ENCODE measurements around the gene B4GALT4. TPM values are rescaled to one million over a fixed set of nuclear protein-coding genes. Genes with fewer than 3 reads are reported as not detected.

The B4GALT4 gene
- 10 to 100 TPM; 13.5 to 19.4 TPM for total RNA-seq
- polyA plus RNA-seq (ENCODE audit: insufficient read depth, low read depth, low replicate concordance): 17.7 TPM
- long read RNA-seq, donor 1, partial matches to known transcripts: 0 of 5 reads
- long read RNA-seq, donor 1, other reads (novel, unspliced or antisense): 0 of 5 reads
- long read RNA-seq, donor 2, partial matches to known transcripts: 0 of 1 reads
- long read RNA-seq, donor 2, other reads (novel, unspliced or antisense): 0 of 1 reads

- Histone ChIP-seq H3K4me1 (no peaks in the 10 kb centered on the region), H3K4me3 (peak within 1 kb of the TSS; percentile 90 to 94), H3K9me3 (no peaks in the 10 kb centered on the region), H3K27ac (peak within 1 kb of the TSS; percentile 91 to 95), H3K36me3 (ENCODE audit: low read depth, missing control alignments) (no peaks in the 10 kb centered on the region), H3K27me3 (no peaks in the 10 kb centered on the region)
- WGBS, 2 donors: 2 to 5% methylated on average over 27 to 42 of the region's 70 CpGs
- peak; percentile 91 for DNase-seq
- TF ChIP-seq CTCF (IDR thresholded peaks at IDR 0.05) (no peak), POLR2A (IDR thresholded peaks at IDR 0.05) (no peak)
- intact Hi-C loops (cut with DNase I; ENCODE audit: low total_unique reads): no loop called here
Observed at GRCh38 chr3:119240591-119241434, at the start of gene B4GALT4. TSS of gene B4GALT4 (minus strand) at chr3:119240878. CDS start at chr3:119230099, 10,779 bp downstream.

- WGBS, 2 donors: 90% methylated on average over 2 of the region's 2 CpGs
- intact Hi-C loops (cut with DNase I; ENCODE audit: low total_unique reads): no loop called here
- no peak overlapping the region for H3K27ac ChIP-seq
- DNase-seq: no peak
- no peaks in the 10 kb centered on the region for H3K36me3 ChIP-seq (ENCODE audit: low read depth, missing control alignments)
- H3K27me3 ChIP-seq: no peaks in the 10 kb centered on the region
- no peaks in the 10 kb centered on the region for H3K4me1 ChIP-seq
- no peak overlapping the region for H3K4me3 ChIP-seq
- TF ChIP-seq POLR2A (IDR thresholded peaks at IDR 0.05) (no peak), CTCF (IDR thresholded peaks at IDR 0.05) (no peak)
- no peaks in the 10 kb centered on the region for H3K9me3 ChIP-seq
Observed at GRCh38 chr3:119289404-119289770, 48.7 kb upstream of the B4GALT4 start.

GRCh38 chr3:119288669-119289403, 48.2 kb upstream of the B4GALT4 start:
- no peaks in the 10 kb centered on the region for H3K9me3 ChIP-seq
- H3K27me3 ChIP-seq: no peaks in the 10 kb centered on the region
- no peak overlapping the region for H3K4me3 ChIP-seq
- H3K36me3 ChIP-seq (ENCODE audit: low read depth, missing control alignments): no peaks in the 10 kb centered on the region
- WGBS, 2 donors: 92 to 94% methylated on average over 3 of the region's 3 CpGs
- no peak for TF ChIP-seq CTCF (IDR thresholded peaks at IDR 0.05)
- TF ChIP-seq POLR2A (IDR thresholded peaks at IDR 0.05): no peak
- H3K4me1 ChIP-seq: no peaks in the 10 kb centered on the region
- intact Hi-C loops (cut with DNase I; ENCODE audit: low total_unique reads): no loop called here
- no peak overlapping the region for H3K27ac ChIP-seq
- DNase-seq: no peak

- Histone ChIP-seq H3K4me3 (no peak overlapping the region), H3K27ac (peak overlapping the region in 1 of 2 donors; percentile 14), H3K36me3 (ENCODE audit: low read depth, missing control alignments) (no peaks in the 10 kb centered on the region), H3K27me3 (no peaks in the 10 kb centered on the region), H3K9me3 (no peaks in the 10 kb centered on the region), H3K4me1 (no peaks in the 10 kb centered on the region)
- intact Hi-C loops (cut with DNase I; ENCODE audit: low total_unique reads): loop anchor here (5.0 kb wide), 1 partner anchor 73 kb away; no protein-coding TSS in a partner anchor
- 62 to 73% methylated on average over 5 of the region's 5 CpGs for WGBS, 2 donors
- no peak for DNase-seq
- TF ChIP-seq CTCF (IDR thresholded peaks at IDR 0.05) (no peak), POLR2A (IDR thresholded peaks at IDR 0.05) (no peak)
Observed at GRCh38 chr3:119279584-119280243, 39.0 kb upstream of the B4GALT4 start.
